Spinal cord (tissue), 10 donors: ENCODE measurements around the gene MYBPC1. TPM values are rescaled to one million over a fixed set of nuclear protein-coding genes. Genes with fewer than 3 reads are reported as not detected.
"Not testable (repeated sequence)": the region's sequence is repeated elsewhere in the genome, so short reads cannot be mapped to it uniquely, and the experiment has no call there.

Experiments used
- DNase-seq, 6 donors: peaks; one replicate each; pipeline versions ENCODE4 v3.0.0 to v3.0.0-alpha.2; 2013 to 2015; ENCODE audit warnings: low spot score in 6 of 6, low read depth in 4 of 6
- H3K27ac ChIP-seq: one replicate; pipeline ENCODE4 v1.5.1; 2013; ENCODE audit warnings: low read depth, low read length, control low read depth
- H3K27me3 ChIP-seq: one replicate; pipeline ENCODE4 v1.6.1; 2013; ENCODE audit warnings: low read length; ENCODE audit not compliant: control insufficient read depth, insufficient read depth
- H3K36me3 ChIP-seq: one replicate; pipeline ENCODE4 v1.6.1; 2013; ENCODE audit warnings: low read length; ENCODE audit not compliant: control insufficient read depth, insufficient read depth
- H3K4me1 ChIP-seq: one replicate; pipeline ENCODE4 v1.6.1; 2013; ENCODE audit warnings: low read length; ENCODE audit not compliant: control insufficient read depth, insufficient read depth
- H3K4me3 ChIP-seq: one replicate; pipeline ENCODE4 v1.5.1; 2013; ENCODE audit warnings: low read depth, low read length, control low read depth
- H3K9me3 ChIP-seq: one replicate; pipeline ENCODE4 v1.6.1; 2013; ENCODE audit warnings: low read length; ENCODE audit not compliant: control insufficient read depth, insufficient read depth
- WGBS: methylation state at CpG from one replicate; pipeline ENCODE4 v1.1.5; 2013; ENCODE audit warnings: missing lambda C conversion rate; ENCODE audit not compliant: insufficient coverage; 5-methylcytosine and 5-hydroxymethylcytosine counted together
- polyA plus RNA-seq, 2 donors: library from polyadenylated mRNA; unstranded; fragments of 120-200 nt; gene quantifications; one replicate each; pipeline ENCODE4 v1.2.1, GENCODE V29; 2013; ENCODE audit not compliant: insufficient read length in 2 of 2
- total RNA-seq, 2 donors: library from RNA; depleted of rRNA in 1 of 2; stranded (reverse); fragments of 120-200 nt in 1 of 2; fragments of >200 nt in 1 of 2; gene quantifications; one replicate each; pipeline versions ENCODE4 v1.2.3 to v1.2.4, GENCODE V29; 2013 to 2014
- donor health status: healthy.

Gene MYBPC1
- total and polyA plus RNA-seq, 4 donors: 4.6 to 13.8 (median 6.5) TPM

DNA sequence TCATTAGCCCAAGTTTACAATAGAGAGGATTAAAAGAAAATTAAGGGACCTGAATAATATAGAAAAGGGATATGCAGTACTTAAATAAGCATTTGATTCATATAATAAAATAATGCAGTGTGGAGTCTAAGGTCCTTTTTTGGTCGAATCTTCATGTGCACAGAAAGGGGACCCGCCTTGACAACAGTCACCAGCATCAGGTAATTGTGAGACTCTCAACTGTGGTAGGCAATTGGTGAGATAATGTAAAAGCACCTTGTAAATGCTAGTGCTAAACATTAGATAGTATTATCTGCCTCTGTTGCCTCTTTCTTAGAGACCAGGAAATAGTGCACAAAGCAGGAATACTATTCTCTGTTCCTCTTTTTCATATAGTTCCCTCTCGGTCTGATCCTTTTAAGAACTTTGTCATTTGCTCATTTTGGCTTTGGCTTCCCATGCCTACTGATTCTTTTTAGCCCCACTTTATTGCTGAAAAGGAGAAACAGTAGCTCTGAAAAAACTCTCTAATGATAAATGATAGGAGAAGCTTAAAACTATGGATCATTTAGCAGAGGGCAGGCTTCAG, 120.2 kb downstream of the MYBPC1 start:
- Histone ChIP-seq H3K4me1 (no peaks in the 10 kb centered on the region), H3K36me3 (no peaks in the 10 kb centered on the region), H3K27me3 (no peaks in the 10 kb centered on the region), H3K4me3 (no peak overlapping the region), H3K9me3 (no peaks in the 10 kb centered on the region), H3K27ac (no peak overlapping the region)
- no peak for DNase-seq
- WGBS: no CpG with 5 or more reads among the region's 3 CpGs

DNA sequence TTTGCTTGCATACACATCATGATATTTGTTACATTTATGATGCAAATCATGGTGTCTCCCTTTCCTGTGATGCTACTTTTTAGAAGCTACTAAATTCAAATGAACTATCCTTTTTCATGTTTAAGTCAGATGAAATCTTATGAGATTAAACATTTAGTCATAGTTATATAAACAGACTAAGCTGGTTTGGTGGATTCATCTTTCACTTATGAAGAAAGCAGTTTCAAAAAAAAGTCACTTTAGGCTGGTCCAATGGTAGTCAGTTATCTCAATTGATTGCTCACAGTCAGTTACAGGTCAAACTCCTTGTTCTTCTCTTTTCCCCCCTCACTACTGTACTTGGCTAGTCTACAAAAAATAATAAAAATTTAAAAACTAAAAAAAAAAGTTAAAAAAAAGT, 124.8 kb downstream of the MYBPC1 start:
- Histone ChIP-seq H3K27ac (no peak overlapping the region), H3K36me3 (peaks cover 13% of the 10 kb centered on the region), H3K4me1 (no peaks in the 10 kb centered on the region), H3K4me3 (no peak overlapping the region), H3K27me3 (no peaks in the 10 kb centered on the region), H3K9me3 (no peaks in the 10 kb centered on the region)
- no peak for DNase-seq

DNA sequence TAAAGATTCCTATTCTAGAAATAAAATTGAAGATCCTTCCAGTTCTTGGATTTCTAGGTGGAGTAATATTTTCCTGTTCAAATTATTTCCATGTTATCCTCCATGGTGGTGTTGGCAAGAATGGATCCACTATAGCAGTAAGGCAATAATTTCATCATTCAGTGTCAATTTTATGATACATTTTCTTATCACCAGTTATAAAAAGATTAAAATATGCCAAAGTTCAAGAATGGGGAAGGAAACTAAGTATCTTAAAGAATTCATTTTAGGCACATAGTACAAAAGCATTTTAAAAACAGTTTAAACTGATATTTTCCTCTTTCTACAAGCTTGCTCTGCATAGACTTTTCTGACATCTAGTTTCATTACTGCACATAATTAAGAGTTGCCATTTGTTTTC, 125.3 kb downstream of the MYBPC1 start:
- H3K27me3 ChIP-seq: no peaks in the 10 kb centered on the region
- H3K4me1 ChIP-seq: no peaks in the 10 kb centered on the region
- H3K9me3 ChIP-seq: no peaks in the 10 kb centered on the region
- no peak overlapping the region for H3K27ac ChIP-seq
- no peak overlapping the region for H3K4me3 ChIP-seq
- H3K36me3 ChIP-seq: peaks cover 13% of the 10 kb centered on the region
- DNase-seq: no peak

DNA sequence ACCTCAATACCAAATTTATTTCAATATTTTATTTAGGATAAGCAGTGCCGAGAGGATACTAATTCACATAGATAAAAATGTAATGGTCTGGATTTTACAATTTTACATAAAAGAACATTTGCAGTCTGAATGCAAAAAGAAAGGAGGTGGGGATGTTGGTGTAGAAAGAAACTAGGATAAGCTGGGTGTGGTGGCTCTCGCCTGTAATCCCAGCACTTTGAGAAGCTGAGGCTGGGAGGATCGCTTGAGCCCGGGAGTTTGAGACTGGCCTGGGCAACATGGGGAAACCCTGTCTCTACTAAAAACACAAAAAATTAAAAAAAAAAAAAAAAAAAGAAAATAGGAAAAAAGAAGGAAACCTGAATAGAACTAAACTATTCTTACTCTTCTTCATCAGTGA, 127.6 kb downstream of the MYBPC1 start:
- Histone ChIP-seq H3K9me3 (no peaks in the 10 kb centered on the region), H3K36me3 (peaks cover 13% of the 10 kb centered on the region), H3K27me3 (no peaks in the 10 kb centered on the region), H3K4me1 (no peaks in the 10 kb centered on the region), H3K4me3 (no peak overlapping the region), H3K27ac (no peak overlapping the region)
- WGBS: 100% methylated on average over 1 of the region's 4 CpGs
- DNase-seq: no peak

DNA sequence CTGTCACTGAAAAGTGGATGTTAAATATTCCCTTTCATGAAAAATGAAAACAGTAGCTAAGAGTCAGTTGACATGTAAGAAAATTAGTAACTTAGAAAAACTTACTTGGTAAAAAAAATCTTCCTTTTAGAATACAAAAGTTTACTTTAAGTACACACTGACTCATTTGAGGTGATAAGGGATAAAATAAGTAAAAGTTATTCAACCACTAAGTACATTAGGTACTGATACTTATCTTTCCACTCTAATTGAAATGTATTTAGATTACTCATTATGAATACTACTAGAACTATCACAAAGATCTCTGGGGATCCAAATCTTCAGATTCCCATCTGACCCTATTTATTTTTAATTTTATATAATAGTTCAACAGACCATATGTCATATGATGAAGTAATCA, 132.3 kb downstream of the MYBPC1 start:
- peaks cover 12% of the 10 kb centered on the region for H3K36me3 ChIP-seq
- H3K4me1 ChIP-seq: no peaks in the 10 kb centered on the region
- no peaks in the 10 kb centered on the region for H3K9me3 ChIP-seq
- H3K4me3 ChIP-seq: no peak overlapping the region
- no peak for DNase-seq
- no peak overlapping the region for H3K27ac ChIP-seq
- no peaks in the 10 kb centered on the region for H3K27me3 ChIP-seq

DNA sequence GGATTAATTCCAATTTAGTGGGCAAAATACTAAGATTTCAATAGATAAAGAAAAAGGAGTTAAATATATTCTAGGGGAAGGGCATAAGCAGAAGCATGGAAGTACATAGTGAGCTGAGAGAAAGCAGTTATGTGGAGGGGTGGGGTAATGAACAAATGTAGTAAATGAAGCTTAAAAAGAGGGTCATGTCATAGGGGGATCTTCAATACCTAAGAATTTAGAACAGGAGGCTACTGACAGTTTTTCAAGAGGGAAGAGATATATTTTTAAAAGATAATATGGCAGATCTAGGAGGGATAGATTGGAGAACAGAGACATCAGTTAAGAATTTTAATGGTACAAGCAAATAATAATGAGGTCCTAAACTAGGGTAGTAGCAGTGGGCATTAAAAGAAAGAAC, 135.1 kb downstream of the MYBPC1 start:
- H3K9me3 ChIP-seq: no peaks in the 10 kb centered on the region
- peaks cover 15% of the 10 kb centered on the region for H3K36me3 ChIP-seq
- H3K27ac ChIP-seq: no peak overlapping the region
- H3K27me3 ChIP-seq: no peaks in the 10 kb centered on the region
- no peaks in the 10 kb centered on the region for H3K4me1 ChIP-seq
- H3K4me3 ChIP-seq: no peak overlapping the region
- no peak for DNase-seq

DNA sequence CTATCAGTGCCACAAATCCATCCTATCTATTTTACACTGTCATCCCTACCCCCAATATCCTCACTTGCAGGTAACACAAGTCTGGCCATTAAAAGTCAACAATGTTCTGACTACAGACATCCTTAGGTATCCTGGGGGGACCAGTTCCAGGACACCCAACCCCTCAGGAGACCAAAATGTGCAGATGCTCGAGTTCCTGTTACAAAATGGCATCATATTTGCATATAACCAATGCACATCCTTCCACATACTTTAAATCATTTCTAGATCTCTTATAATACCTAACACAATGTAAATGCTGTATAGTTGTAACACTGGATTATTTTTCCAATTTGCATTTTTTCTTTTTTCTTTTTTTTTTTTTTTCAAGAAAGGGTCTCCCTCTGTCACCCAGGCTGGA, 137.5 kb downstream of the MYBPC1 start:
- H3K27me3 ChIP-seq: no peaks in the 10 kb centered on the region
- H3K36me3 ChIP-seq: peaks cover 15% of the 10 kb centered on the region
- WGBS: no CpG with 5 or more reads among the region's 1 CpG
- DNase-seq: no peak
- no peak overlapping the region for H3K4me3 ChIP-seq
- H3K27ac ChIP-seq: no peak overlapping the region
- no peaks in the 10 kb centered on the region for H3K9me3 ChIP-seq
- no peaks in the 10 kb centered on the region for H3K4me1 ChIP-seq

DNA sequence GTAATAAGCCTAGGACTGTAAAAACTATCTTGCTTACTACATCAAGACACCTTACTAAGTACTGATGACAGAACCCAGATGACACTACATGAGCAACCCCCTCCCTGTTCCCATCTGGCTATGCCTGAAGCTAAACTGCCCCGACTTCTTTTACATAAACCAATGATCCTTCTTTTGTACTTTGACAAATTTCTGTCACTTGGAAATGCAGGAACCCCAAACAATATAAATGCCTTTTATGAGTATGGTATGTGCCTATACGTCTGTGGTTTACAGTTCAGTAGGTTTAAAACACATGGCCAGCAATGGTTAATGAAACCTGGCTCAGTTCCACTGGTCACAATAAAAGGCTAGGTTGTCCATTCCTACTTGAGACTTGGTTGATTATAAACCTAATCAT, 138.4 kb downstream of the MYBPC1 start:
- no peak for DNase-seq
- no CpG with 5 or more reads among the region's 2 CpGs for WGBS

DNA sequence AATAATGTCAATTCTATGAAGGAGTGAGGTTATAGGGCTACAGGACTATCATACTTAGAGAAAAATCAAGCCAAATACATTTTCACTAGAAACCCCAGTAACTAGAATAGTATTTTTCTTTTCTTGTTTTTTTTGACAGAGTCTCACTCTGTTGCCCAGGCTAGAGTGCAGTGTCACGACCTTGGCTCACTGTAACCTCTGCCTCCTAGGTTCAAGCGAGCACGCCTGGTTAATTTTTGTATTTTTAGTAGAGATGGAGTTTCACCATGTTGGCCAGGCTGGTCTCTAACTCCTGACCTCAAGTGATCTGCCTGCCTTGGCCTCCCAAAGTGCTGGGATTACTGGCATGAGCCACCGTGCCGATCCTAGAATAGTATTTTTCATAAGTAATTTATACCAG, 139.7 kb downstream of the MYBPC1 start:
- peaks cover 27% of the 10 kb centered on the region for H3K36me3 ChIP-seq
- not testable (repeated sequence) for H3K9me3 ChIP-seq, H3K4me3 ChIP-seq, DNase-seq, H3K4me1 ChIP-seq, H3K27me3 ChIP-seq, H3K27ac ChIP-seq
- 93% methylated on average over 3 of the region's 5 CpGs for WGBS

More for the DNA sequence above, 138.4 kb downstream of the MYBPC1 start:
- Histone ChIP-seq H3K4me3 (no peak overlapping the region), H3K27ac (no peak overlapping the region), H3K4me1 (no peaks in the 10 kb centered on the region), H3K9me3 (no peaks in the 10 kb centered on the region), H3K36me3 (peaks cover 14% of the 10 kb centered on the region), H3K27me3 (no peaks in the 10 kb centered on the region)
